H1 (cell line): ENCODE measurements around the gene TOM1. TPM values are rescaled to one million over a fixed set of nuclear protein-coding genes. Genes with fewer than 3 reads are reported as not detected.

ENCODE experiments used
- CTCF ChIA-PET: fragments of 300-600 bp; sonication (Branson Sonifier 250); formaldehyde crosslinking; loops from one replicate; lab custom pipeline; 2021; ENCODE audit not compliant: partially characterized antibody; lab: Charles Lee
- POLR2A ChIA-PET: fragments of 300-600 bp; sonication (Branson Sonifier 250); formaldehyde crosslinking; loops from one replicate; lab custom pipeline; 2021; ENCODE audit warnings: inconsistent platforms; ENCODE audit not compliant: partially characterized antibody; lab: Charles Lee
- DNase-seq, 2 experiments: peaks; one replicate each; pipeline versions ENCODE4 v3.0.0 to v3.0.0-alpha.2; 2010 to 2022; ENCODE audit warnings: low spot score in 2 of 2, low read depth in 1 of 2, mixed read lengths in 1 of 2
- FAIRE-seq: peaks from 2 replicates; lab custom pipeline; 2011; peaks lifted over from hg19 to GRCh38; lab: Jason Lieb, UNC
- H2AFZ ChIP-seq: 2 replicates; pipeline ENCODE4 v1.8.1; 2012; ENCODE audit warnings: low read length, inconsistent platforms
- H2AK5ac ChIP-seq: 2 replicates; pipeline ENCODE4 v1.6.1; 2013; ENCODE audit warnings: low read depth, low read length
- H2BK120ac ChIP-seq: replicated peaks from 2 replicates; pipeline ENCODE3; 2013; ENCODE audit warnings: low read depth, low read length, inconsistent platforms
- H2BK12ac ChIP-seq: 2 replicates; pipeline ENCODE4 v1.6.1; 2013; ENCODE audit warnings: low read depth, low read length
- H2BK15ac ChIP-seq: 2 replicates; pipeline ENCODE4 v1.6.1; 2013; ENCODE audit warnings: low read length
- H2BK20ac ChIP-seq: 2 replicates; pipeline ENCODE4 v1.6.1; 2013; ENCODE audit warnings: low read length
- H2BK5ac ChIP-seq: 2 replicates; pipeline ENCODE4 v1.6.1; 2013; ENCODE audit warnings: low read depth, low read length
- H3K14ac ChIP-seq: 2 replicates; pipeline ENCODE4 v1.6.1; 2013; ENCODE audit warnings: inconsistent platforms; ENCODE audit not compliant: insufficient read length
- H3K18ac ChIP-seq: 2 replicates; pipeline ENCODE4 v1.6.1; 2013; ENCODE audit warnings: low read length; ENCODE audit errors: extremely low read depth
- H3K23ac ChIP-seq: 2 replicates; pipeline ENCODE4 v1.6.1; 2013; ENCODE audit warnings: inconsistent platforms; ENCODE audit not compliant: insufficient read length
- H3K23me2 ChIP-seq: 2 replicates; pipeline ENCODE4 v1.6.1; 2013; ENCODE audit warnings: low read depth, low read length
- H3K27ac ChIP-seq: 2 replicates; pipeline ENCODE4 v1.6.1; 2011; ENCODE audit warnings: low read depth, low read length, inconsistent platforms
- H3K27me3 ChIP-seq, 4 experiments: replicated peaks in 1 of 4; 1 replicate in 1 of 4; 2 replicates in 3 of 4; pipeline versions ENCODE4 v1.6.1 to v1.8.1; 2011 to 2013; ENCODE audit warnings: low read length in 3 of 4, mild to moderate bottlenecking in 3 of 4, inconsistent platforms in 2 of 4, mixed read lengths in 2 of 4, moderate library complexity in 1 of 4; ENCODE audit not compliant: control insufficient read depth in 3 of 4, insufficient read depth in 3 of 4; ENCODE audit errors: extremely low read depth in 1 of 4
- H3K36me3 ChIP-seq, 4 experiments: 2 replicates each; pipeline versions ENCODE4 v1.6.1 to v1.8.1; 2011 to 2013; ENCODE audit warnings: mild to moderate bottlenecking in 4 of 4, low read length in 3 of 4, moderate library complexity in 2 of 4, control low read depth in 1 of 4, inconsistent platforms in 1 of 4; ENCODE audit not compliant: insufficient read depth in 4 of 4, control insufficient read depth in 2 of 4
- H3K4ac ChIP-seq: replicated peaks from 2 replicates; pipeline ENCODE3; 2013; ENCODE audit warnings: low read length, low read depth, mixed read lengths, inconsistent platforms; ENCODE audit not compliant: insufficient read length
- H3K4me1 ChIP-seq, 4 experiments: replicated peaks in 1 of 4; 1 replicate in 1 of 4; 2 replicates in 3 of 4; pipeline versions ENCODE4 v1.6.1 to v1.8.1; 2011 to 2013; ENCODE audit warnings: low read length in 3 of 4, inconsistent platforms in 2 of 4, mixed read lengths in 1 of 4; ENCODE audit not compliant: insufficient read depth in 4 of 4, control insufficient read depth in 3 of 4
- H3K4me2 ChIP-seq, 2 experiments: 2 replicates each; pipeline versions ENCODE4 v1.6.1 to v1.8.1; 2011 to 2013; ENCODE audit warnings: low read depth in 2 of 2, low read length in 2 of 2, control low read depth in 1 of 2, inconsistent platforms in 1 of 2, mild to moderate bottlenecking in 1 of 2; ENCODE audit not compliant: insufficient read depth in 1 of 2
- H3K4me3 ChIP-seq, 4 experiments: fragments of 200-600, 300-600 bp in 1 of 4; sonication (generic), shearing (Covaris generic), sonication (Bioruptor Twin) in 1 of 4; 2 replicates each; pipeline versions ENCODE4 v1.5.1 to v1.8.1; 2011 to 2016; ENCODE audit warnings: low read length in 4 of 4, low read depth in 3 of 4, control low read depth in 2 of 4, inconsistent platforms in 2 of 4, mild to moderate bottlenecking in 2 of 4, mixed read lengths in 1 of 4, moderate library complexity in 1 of 4; ENCODE audit not compliant: insufficient read depth in 2 of 4; ENCODE audit errors: extremely low read depth in 1 of 4
- H3K56ac ChIP-seq: replicated peaks from 2 replicates; pipeline ENCODE3; 2013; ENCODE audit warnings: low read depth, mild to moderate bottlenecking, mixed read lengths, low read length, inconsistent platforms; ENCODE audit not compliant: insufficient read length
- H3K79me1 ChIP-seq: 2 replicates; pipeline ENCODE4 v1.6.1; 2013; ENCODE audit warnings: low read depth, low read length, control low read depth
- H3K79me2 ChIP-seq, 2 experiments: 2 replicates each; pipeline versions ENCODE4 v1.6.1 to v1.8.1; 2012 to 2013; ENCODE audit warnings: low read length in 2 of 2, mild to moderate bottlenecking in 2 of 2, inconsistent platforms in 1 of 2; ENCODE audit not compliant: insufficient read depth in 2 of 2, control insufficient read depth in 1 of 2
- H3K9ac ChIP-seq, 4 experiments: replicated peaks in 1 of 4; 1 replicate in 1 of 4; 2 replicates in 3 of 4; pipeline versions ENCODE4 v1.6.1 to v1.8.1; 2011 to 2013; ENCODE audit warnings: low read depth in 3 of 4, low read length in 3 of 4, control low read depth in 2 of 4, mild to moderate bottlenecking in 2 of 4, moderate library complexity in 2 of 4, inconsistent platforms in 1 of 4; ENCODE audit errors: extremely low read depth in 1 of 4
- H3K9me3 ChIP-seq, 2 experiments: 2 replicates each; pipeline versions ENCODE4 v1.6.1 to v1.8.1; 2012 to 2013; ENCODE audit warnings: mild to moderate bottlenecking in 2 of 2, moderate library complexity in 2 of 2, control low read depth in 1 of 2, inconsistent platforms in 1 of 2, low read depth in 1 of 2, low read length in 1 of 2, mixed read lengths in 1 of 2; ENCODE audit not compliant: insufficient read depth in 2 of 2
- H4K20me1 ChIP-seq, 2 experiments: replicated peaks in 1 of 2; 2 replicates each; pipeline versions ENCODE3 to v1.8.1; 2011 to 2013; ENCODE audit warnings: inconsistent platforms in 2 of 2, low read length in 2 of 2, mild to moderate bottlenecking in 1 of 2; ENCODE audit not compliant: insufficient read depth in 2 of 2, control insufficient read depth in 1 of 2
- H4K5ac ChIP-seq: 2 replicates; pipeline ENCODE4 v1.6.1; 2013; ENCODE audit warnings: low read length, low read depth, mixed read lengths, inconsistent platforms; ENCODE audit not compliant: insufficient read length
- H4K8ac ChIP-seq: 2 replicates; pipeline ENCODE4 v1.8.0; 2013; ENCODE audit warnings: mild to moderate bottlenecking, moderate library complexity, low read length, inconsistent platforms; ENCODE audit not compliant: insufficient read depth; ENCODE audit errors: extremely low read depth
- H4K91ac ChIP-seq: replicated peaks from 2 replicates; pipeline ENCODE3; 2013; ENCODE audit warnings: low read length, mixed read lengths, inconsistent platforms; ENCODE audit not compliant: insufficient read length
- CBX8 ChIP-seq: fragments of 300-800, 300-1000 bp; sonication (generic); IDR thresholded peaks from 2 replicates; pipeline ENCODE4 v1.7.1; 2016; ENCODE audit warnings: low read depth, low read length, borderline replicate concordance
- CHD1 ChIP-seq: IDR thresholded peaks from 2 replicates; pipeline ENCODE4 v1.6.1; 2012; ENCODE audit warnings: low read depth, low read length, improper control_type of control experiment
- CHD2 ChIP-seq: IDR thresholded peaks from 2 replicates; pipeline ENCODE4 v1.6.1; 2012; ENCODE audit warnings: low read length, improper control_type of control experiment
- CREB1 ChIP-seq: IDR thresholded peaks from 2 replicates; pipeline ENCODE4 v1.6.1; 2012; ENCODE audit warnings: inconsistent platforms
- HDAC2 ChIP-seq, 2 experiments: fragments of 300-600 bp in 1 of 2; sonication (generic) in 1 of 2; IDR thresholded peaks; 2 replicates each; pipeline ENCODE4 v1.6.1; 2011 to 2012; ENCODE audit warnings: low read depth in 2 of 2, low read length in 2 of 2, mild to moderate bottlenecking in 2 of 2, moderate library complexity in 2 of 2, borderline replicate concordance in 1 of 2, inconsistent platforms in 1 of 2
- HDAC6 ChIP-seq: IDR thresholded peaks from one replicate; pipeline ENCODE4 v1.7.1; 2012; ENCODE audit warnings: low read depth, mild to moderate bottlenecking, inconsistent platforms, low read length, moderate library complexity
- KDM1A ChIP-seq: fragments of 200-600, 300-600 bp; sonication (generic); IDR thresholded peaks from 2 replicates; pipeline ENCODE4 v1.7.1; 2016; ENCODE audit warnings: mild to moderate bottlenecking, low read length, borderline replicate concordance
- KDM5A ChIP-seq: fragments of 200-600 bp; IDR thresholded peaks from 2 replicates; pipeline ENCODE4 v1.7.1; 2012; ENCODE audit warnings: mild to moderate bottlenecking, low read length, inconsistent platforms, mixed read lengths
- MAFK ChIP-seq: IDR thresholded peaks from 2 replicates; pipeline ENCODE4 v1.6.1; 2012; ENCODE audit warnings: low read depth, mild to moderate bottlenecking, improper control_type of control experiment, low read length
- NRF1 ChIP-seq: IDR thresholded peaks from 2 replicates; pipeline ENCODE4 v1.6.1; 2011; ENCODE audit warnings: mild to moderate bottlenecking, low read depth, low read length, improper control_type of control experiment
- POLR2AphosphoS5 ChIP-seq: IDR thresholded peaks from 2 replicates; pipeline ENCODE4 v1.6.1; 2011; ENCODE audit warnings: low read depth, low read length
- POU5F1 ChIP-seq: IDR thresholded peaks from 2 replicates; pipeline ENCODE4 v1.6.1; 2011; ENCODE audit warnings: low read depth, mild to moderate bottlenecking, low read length, moderate library complexity
- SIX5 ChIP-seq: IDR thresholded peaks from 2 replicates; pipeline ENCODE4 v1.6.1; 2011; ENCODE audit warnings: mild to moderate bottlenecking, low read depth, low read length
- TAF1 ChIP-seq: IDR thresholded peaks from 2 replicates; pipeline ENCODE4 v1.6.1; 2011; ENCODE audit warnings: mild to moderate bottlenecking, low read depth, low read length
- TCF12 ChIP-seq: IDR thresholded peaks from 2 replicates; pipeline ENCODE4 v1.6.1; 2011; ENCODE audit warnings: low read depth, mild to moderate bottlenecking, low read length
- TEAD4 ChIP-seq: IDR thresholded peaks from 2 replicates; pipeline ENCODE4 v1.6.1; 2012; ENCODE audit warnings: low read depth, low read length, inconsistent platforms, mixed read lengths
- WGBS, 2 experiments: shearing (Covaris generic) in 1 of 2; methylation state at CpG; one replicate each; pipeline versions ENCODE4 v1.1.6 to v1.1.7; 2013 to 2015; ENCODE audit warnings: low lambda C conversion rate in 2 of 2, mixed read lengths in 2 of 2, inconsistent platforms in 1 of 2, low coverage in 1 of 2, missing lambda C conversion rate in 1 of 2; ENCODE audit not compliant: insufficient replicate concordance in 2 of 2, insufficient coverage in 1 of 2, insufficient read length in 1 of 2; ENCODE audit errors: extremely low coverage in 1 of 2, missing lambda C conversion rate in 1 of 2; 5-methylcytosine and 5-hydroxymethylcytosine counted together
- polyA plus RNA-seq, 7 experiments: library from polyadenylated mRNA; depleted of rRNA in 3 of 7; stranded (reverse) in 5 of 7; unstranded in 2 of 7; fragments of >200 nt in 5 of 7; fragments of 200-250 nt in 2 of 7; gene quantifications; 1 replicate in 5 of 7; 2 replicates in 1 of 7; 4 replicates in 1 of 7; pipeline versions ENCODE4 v1.2.1 to v1.2.3, GENCODE V29; 2011 to 2013; ENCODE audit warnings: missing spikeins in 2 of 7, mixed read lengths in 2 of 7
- total RNA-seq: library from RNA; stranded (reverse); fragmentation: NEBNext Ultra II Directional; extraction: Animal tissue kit (Norgen Biotek cat#: 25700); gene quantifications from 2 replicates; pipeline ENCODE4 v1.2.1, GENCODE V29; 2021

Gene TOM1
- total and polyA plus RNA-seq, 2 of the 8 experiments (the other 6 are each of a cell fraction or from before 2014, with no cell fraction given) = 25.1 to 39.2 TPM

GRCh38 chr22:35375031-35375430, 75.3 kb downstream of the TOM1 start:
- H4K91ac ChIP-seq = peak overlapping the region; percentile 20
- H4K5ac ChIP-seq = no peak overlapping the region
- H3K18ac ChIP-seq = no peak overlapping the region
- ChIA-PET POLR2A (interaction anchor here (0.8 to 57.4 kb wide), 5 partner anchors 13 to 191 kb away, joined by 3 to 1995 read pairs (median 4); partner anchors contain the start of gene MCM5), CTCF (interaction anchor here (0.9 to 1.9 kb wide), 4 partner anchors 12 to 309 kb away, joined by 3 to 8 read pairs (median 4); no protein-coding TSS in a partner anchor)
- H3K36me3 ChIP-seq = no peaks in the 10 kb centered on the region
- no peaks in the 10 kb centered on the region for H4K20me1 ChIP-seq
- no peaks in the 10 kb centered on the region for H3K79me1 ChIP-seq
- H2BK12ac ChIP-seq = peak overlapping the region; percentile 86; the same call in 1 of the 2 replicates
- DNase-seq (no peak), FAIRE-seq (no peak)
- H3K4ac ChIP-seq = no peak overlapping the region
- no peak overlapping the region for H2BK120ac ChIP-seq
- H3K4me2 ChIP-seq = no peak overlapping the region
- 89% methylated on average over 3 of the region's 3 CpGs; no CpG with 5 or more reads in 1 of the 2 experiments for WGBS, 2 experiments
- H3K4me1 ChIP-seq = peaks cover 17 to 25% (median 20%) of the 10 kb centered on the region in 4 experiments
- H3K9ac ChIP-seq = no peak overlapping the region
- H3K56ac ChIP-seq = no peak overlapping the region
- peak overlapping the region; percentile 55; the same call in 1 of the 2 replicates for H2BK5ac ChIP-seq
- no peak overlapping the region for H3K27ac ChIP-seq
- H3K23ac ChIP-seq = no peak overlapping the region
- peak overlapping the region; percentile 40; the same call in 1 of the 2 replicates for H2AK5ac ChIP-seq
- no peak overlapping the region for H3K14ac ChIP-seq
- no peaks in the 10 kb centered on the region for H3K9me3 ChIP-seq
- no peaks in the 10 kb centered on the region for H3K79me2 ChIP-seq
- no peak overlapping the region for H3K4me3 ChIP-seq
- H2AFZ ChIP-seq = peak overlapping the region; percentile 14; the same call in 1 of the 2 replicates
- H4K8ac ChIP-seq = no peak overlapping the region
- H2BK20ac ChIP-seq = peak overlapping the region; percentile 73
- H3K27me3 ChIP-seq = no peaks in the 10 kb centered on the region
- 0 out of 2 replicates have a peak overlapping the region, but pooled peaks have one; percentile 47 for H2BK15ac ChIP-seq
- peaks cover 4% of the 10 kb centered on the region; the same call in 1 of the 2 replicates for H3K23me2 ChIP-seq
- TF ChIP-seq CREB1 (no peak), TAF1 (no peak), POLR2AphosphoS5 (no peak), CHD2 (no peak), POU5F1 (no peak), KDM1A (no peak), CHD1 (no peak), SIX5 (no peak), NRF1 (no peak), HDAC2 (IDR thresholded peaks at IDR 0.05; ENCODE audit: borderline replicate concordance in 1 of 2, low read depth in 2 of 2, low read length in 2 of 2) (no peak), CBX8 (no peak), TCF12 (no peak), MAFK (no peak), HDAC6 (no peak), TEAD4 (no peak), KDM5A (no peak)
